ENCODE measurements around the gene PGAM1. TPM values are rescaled to one million over a fixed set of nuclear protein-coding genes. Genes with fewer than 3 reads are reported as not detected.
A peak's percentile ranks its signal among the peaks of the same experiment; 100 is the strongest.
"Not testable (repeated sequence)": the region's sequence is repeated elsewhere in the genome, so short reads cannot be mapped to it uniquely, and the experiment has no call there.

Gene PGAM1
- total RNA-seq, 2 experiments from 2014 or later: 1,193 to 1,205 TPM

- H3K27me3 Mint-ChIP-seq: no peaks in the 10 kb centered on the region
- DNase-seq: peak; percentile 87
- intact Hi-C loops (cut with micrococcal nuclease): no loop called here
- H3K27ac Mint-ChIP-seq: peak overlapping the region; percentile 88
- H3K9me3 Mint-ChIP-seq: no peaks in the 10 kb centered on the region
- H3K4me1 Mint-ChIP-seq (ENCODE audit: low read depth): peaks cover 47% of the 10 kb centered on the region
- no peaks in the 10 kb centered on the region for H3K36me3 Mint-ChIP-seq (ENCODE audit: low read depth)
- peak; percentile 60 for ATAC-seq
- ChIA-PET POLR2A (interaction anchor here (0.9 to 7.2 kb wide), 6 partner anchors 10 to 140 kb away, joined by 3 to 79 read pairs (median 5); partner anchors contain the start of genes PGAM1 and RRP12), CTCF (interaction anchor here (0.8 to 11.1 kb wide), 8 partner anchors 11 to 141 kb away, joined by 3 to 108 read pairs (median 4); partner anchors contain the start of genes PGAM1 and RRP12)
- TF ChIP-seq CTCF (IDR thresholded peaks at IDR 0.05): no peak
- peak overlapping the region; percentile 41 for H3K4me3 Mint-ChIP-seq
Observed at GRCh38 chr10:97412891-97413304, 13.1 kb upstream of the PGAM1 start.

GRCh38 chr10:97416565-97416964 is 9.4 kb upstream of the PGAM1 start:
- ATAC-seq (no peak), DNase-seq (no peak)
- H3K4me3 Mint-ChIP-seq: no peak overlapping the region
- no peaks in the 10 kb centered on the region for H3K9me3 Mint-ChIP-seq
- peaks cover 8% of the 10 kb centered on the region for H3K36me3 Mint-ChIP-seq (ENCODE audit: low read depth)
- TF ChIP-seq CTCF (IDR thresholded peaks at IDR 0.05): no peak
- no peaks in the 10 kb centered on the region for H3K27me3 Mint-ChIP-seq
- CTCF ChIA-PET: no interaction called here
- H3K4me1 Mint-ChIP-seq (ENCODE audit: low read depth): peaks cover 77% of the 10 kb centered on the region
- peak overlapping the region; percentile 98 for H3K27ac Mint-ChIP-seq
- intact Hi-C loops (cut with micrococcal nuclease): no loop called here
- POLR2A ChIA-PET: no interaction called here

- ATAC-seq, H3K9me3 Mint-ChIP-seq, H3K27me3 Mint-ChIP-seq, DNase-seq: not testable (repeated sequence)
- H3K4me3 Mint-ChIP-seq: peak overlapping the region; percentile 96
- peaks cover 53% of the 10 kb centered on the region for H3K4me1 Mint-ChIP-seq (ENCODE audit: low read depth)
- POLR2A ChIA-PET: interaction anchor here (0.6 to 6.9 kb wide), 4 partner anchors 10 to 774 kb away, joined by 3 to 79 read pairs (median 6); no protein-coding TSS in a partner anchor
- peaks cover 41% of the 10 kb centered on the region for H3K36me3 Mint-ChIP-seq (ENCODE audit: low read depth)
- intact Hi-C loops (cut with micrococcal nuclease): loop anchor here (1.0 kb wide), 1 partner anchor 8 kb away; no protein-coding TSS in a partner anchor
- H3K27ac Mint-ChIP-seq: peak overlapping the region; percentile 99
- CTCF ChIA-PET: interaction anchor here (0.7 to 5.8 kb wide), 3 partner anchors 14 to 22 kb away, joined by 3 to 108 read pairs (median 30); partner anchors contain the start of gene RRP12
Observed at GRCh38 chr10:97423757-97424098, 2.3 kb upstream of the PGAM1 start.

- no peak for TF ChIP-seq CTCF (IDR thresholded peaks at IDR 0.05)
- no peaks in the 10 kb centered on the region for H3K9me3 Mint-ChIP-seq
- DNase-seq (no peak), ATAC-seq (no peak)
- intact Hi-C loops (cut with micrococcal nuclease): no loop called here
- peaks cover 37% of the 10 kb centered on the region for H3K4me1 Mint-ChIP-seq (ENCODE audit: low read depth)
- peak overlapping the region; percentile 99 for H3K27ac Mint-ChIP-seq
- H3K4me3 Mint-ChIP-seq: peak overlapping the region; percentile 96
- ChIA-PET POLR2A (interaction anchor here (0.6 to 2.7 kb wide), 12 partner anchors 8 to 27 kb away, joined by 3 to 22 read pairs (median 5); partner anchors contain the start of gene RRP12), CTCF (interaction anchor here (1.3 to 3.2 kb wide), 5 partner anchors 13 to 25 kb away, joined by 4 to 17 read pairs (median 7); partner anchors contain the start of gene RRP12)
- peaks cover 64% of the 10 kb centered on the region for H3K36me3 Mint-ChIP-seq (ENCODE audit: low read depth)
- peaks cover 2% of the 10 kb centered on the region for H3K27me3 Mint-ChIP-seq
Observed at GRCh38 chr10:97426776-97427570, 982 bp downstream of the PGAM1 start.

- peaks cover 66% of the 10 kb centered on the region for H3K36me3 Mint-ChIP-seq (ENCODE audit: low read depth)
- DNase-seq (peak; percentile 58), ATAC-seq (peak; percentile 11)
- H3K27me3 Mint-ChIP-seq: peaks cover 2% of the 10 kb centered on the region
- peak overlapping the region; percentile 99 for H3K27ac Mint-ChIP-seq
- no peak for TF ChIP-seq CTCF (IDR thresholded peaks at IDR 0.05)
- POLR2A ChIA-PET: interaction anchor here (0.6 to 2.7 kb wide), 11 partner anchors 9 to 27 kb away, joined by 3 to 22 read pairs (median 6); partner anchors contain the start of gene RRP12
- peak overlapping the region; percentile 96 for H3K4me3 Mint-ChIP-seq
- H3K9me3 Mint-ChIP-seq: no peaks in the 10 kb centered on the region
- CTCF ChIA-PET: interaction anchor here (1.3 to 3.2 kb wide), 6 partner anchors 14 to 26 kb away, joined by 4 to 17 read pairs (median 6); partner anchors contain the start of gene RRP12
- intact Hi-C loops (cut with micrococcal nuclease): loop anchor here (2.0 kb wide), 1 partner anchor 21 kb away; no protein-coding TSS in a partner anchor
- H3K4me1 Mint-ChIP-seq (ENCODE audit: low read depth): peaks cover 37% of the 10 kb centered on the region
Observed at GRCh38 chr10:97427571-97428179, 1.7 kb downstream of the PGAM1 start.
